ENCODE measurements around the gene PTTG1IP.

- TF ChIP-seq CTCF (IDR thresholded peaks at IDR 0.05; ENCODE audit: low read depth, low read length) (no peak), POLR2A (IDR thresholded peaks at IDR 0.05; ENCODE audit: extremely low read depth, insufficient read length) (no peak), MYC (IDR thresholded peaks at IDR 0.05; ENCODE audit: low read depth, low read length) (no peak)
Measured at GRCh38 chr21:44833663-44834062, 39.8 kb downstream of the PTTG1IP start.
